Endothelial cell of umbilical vein (primary cell): ENCODE results near the gene RDH13. TPM values are rescaled to one million over a fixed set of nuclear protein-coding genes. Genes with fewer than 3 reads are reported as not detected.

Source experiments
- BruUV-seq: library from RNA; stranded (reverse); fragments of 400-500 nt; replicated peaks from 2 replicates; lab custom pipeline; 2021; lab: Mats Ljungman, UMichigan
- CTCF ChIA-PET: fragments of 300-600, 350-600 bp; sonication (Branson Sonifier 250); formaldehyde crosslinking; loops from one replicate; lab custom pipeline; 2021; ENCODE audit warnings: antibody characterized with exemption, inconsistent platforms; lab: Charles Lee
- POLR2A ChIA-PET: fragments of 300-600, 350-600 bp; sonication (Branson Sonifier 250); formaldehyde crosslinking; loops from one replicate; lab custom pipeline; 2021; ENCODE audit warnings: antibody characterized with exemption, inconsistent platforms; lab: Charles Lee
- DNase-seq: peaks from one replicate; pipeline ENCODE4 v3.0.0-alpha.2; 2011; ENCODE audit warnings: low read depth, low spot score
- FAIRE-seq: peaks from 2 replicates; lab custom pipeline; 2011; peaks lifted over from hg19 to GRCh38; lab: Jason Lieb, UNC
- H2AFZ ChIP-seq: 2 replicates; pipeline ENCODE4 v1.6.0; 2012; ENCODE audit warnings: low read depth, low read length, control low read depth, inconsistent platforms
- H3K27ac ChIP-seq: 2 replicates; pipeline ENCODE4 v1.5.1; 2011; ENCODE audit warnings: low read depth, mild to moderate bottlenecking, control low read depth, low read length, moderate library complexity; ENCODE audit not compliant: insufficient read depth
- H3K27me3 ChIP-seq, 2 experiments: 2 replicates each; pipeline versions ENCODE4 v1.6.0 to v1.6.1; 2011; ENCODE audit warnings: low read length in 2 of 2, mixed read lengths in 1 of 2; ENCODE audit not compliant: control insufficient read depth in 2 of 2, insufficient read depth in 2 of 2
- H3K36me3 ChIP-seq, 2 experiments: 2 replicates in 1 of 2; 3 replicates in 1 of 2; pipeline ENCODE4 v1.5.1; 2011; ENCODE audit warnings: low read length in 2 of 2, mild to moderate bottlenecking in 1 of 2, moderate library complexity in 1 of 2; ENCODE audit not compliant: control insufficient read depth in 2 of 2, insufficient read depth in 2 of 2; ENCODE audit errors: extremely low read depth in 1 of 2
- H3K4me1 ChIP-seq: 3 replicates; pipeline ENCODE4 v1.5.1; 2011; ENCODE audit warnings: mild to moderate bottlenecking, low read length; ENCODE audit not compliant: control insufficient read depth, insufficient read depth; ENCODE audit errors: extremely low read depth
- H3K4me2 ChIP-seq: 2 replicates; pipeline ENCODE4 v1.6.1; 2011; ENCODE audit warnings: low read length, control low read depth, mixed read lengths; ENCODE audit not compliant: insufficient read depth
- H3K4me3 ChIP-seq, 3 experiments: fragments of 200-600 bp in 1 of 3; sonication (generic), shearing (Covaris generic) in 1 of 3; replicated peaks in 1 of 3; 2 replicates each; pipeline ENCODE4 v1.5.1; 2011 to 2016; ENCODE audit warnings: control low read depth in 3 of 3, low read length in 3 of 3, mild to moderate bottlenecking in 2 of 3, inconsistent platforms in 1 of 3, low read depth in 1 of 3, moderate library complexity in 1 of 3; ENCODE audit not compliant: insufficient read depth in 1 of 3
- H3K79me2 ChIP-seq: 2 replicates; pipeline ENCODE4 v1.6.0; 2012; ENCODE audit warnings: low read length, inconsistent platforms; ENCODE audit not compliant: control insufficient read depth, insufficient read depth
- H3K9ac ChIP-seq: replicated peaks from 2 replicates; pipeline ENCODE3; 2011; ENCODE audit warnings: low read length, control low read depth; ENCODE audit not compliant: insufficient read depth; ENCODE audit errors: extremely low read depth
- H3K9me1 ChIP-seq: replicated peaks from 3 replicates; pipeline ENCODE4 v1.6.0; 2011; ENCODE audit warnings: mild to moderate bottlenecking, low read length; ENCODE audit not compliant: control insufficient read depth, insufficient read depth; ENCODE audit errors: extremely low read depth
- H3K9me3 ChIP-seq: replicated peaks from 2 replicates; pipeline ENCODE4 v1.5.1; 2012; ENCODE audit warnings: low read length, inconsistent platforms; ENCODE audit not compliant: control insufficient read depth, insufficient read depth
- H4K20me1 ChIP-seq: replicated peaks from 2 replicates; pipeline ENCODE3; 2011; ENCODE audit warnings: mild to moderate bottlenecking, low read length; ENCODE audit not compliant: control insufficient read depth, insufficient read depth; ENCODE audit errors: extremely low read depth
- CTCF ChIP-seq, 2 donors: IDR thresholded peaks; 1 replicate in 1 of 2; 2 replicates in 1 of 2; pipeline ENCODE4 v1.5.1; 2011; ENCODE audit warnings: low read length in 2 of 2, mild to moderate bottlenecking in 2 of 2, moderate library complexity in 2 of 2, control low read depth in 1 of 2, inconsistent platforms in 1 of 2, low read depth in 1 of 2; ENCODE audit not compliant: insufficient read depth in 1 of 2; ENCODE audit errors: extremely low read depth in 1 of 2
- FOS ChIP-seq: IDR thresholded peaks from 2 replicates; pipeline ENCODE4 v1.6.1; 2011; ENCODE audit warnings: mild to moderate bottlenecking, low read length, moderate library complexity, borderline replicate concordance; ENCODE audit not compliant: insufficient read depth
- MYC ChIP-seq: IDR thresholded peaks from one replicate; pipeline ENCODE4 v1.6.1; 2011; ENCODE audit warnings: mild to moderate bottlenecking, low read depth, low read length
- POLR2A ChIP-seq: IDR thresholded peaks from 2 replicates; pipeline ENCODE4 v1.6.1; 2012; ENCODE audit warnings: low read depth, mild to moderate bottlenecking, control low read depth, low read length
- POLR2AphosphoS5 ChIP-seq: IDR thresholded peaks from 2 replicates; pipeline ENCODE4 v1.6.1; 2012; ENCODE audit warnings: low read depth, mild to moderate bottlenecking, control low read depth, low read length, moderate library complexity; ENCODE audit not compliant: insufficient read depth
- dilution Hi-C: fragments of 300-500 bp; cut with MboI; formaldehyde crosslinking; loops from one replicate; pipeline ENCODE4 v1.15.0; 2019; ENCODE audit warnings: low sequenced_read_pairs; ENCODE audit not compliant: extremely low pct_ligation_motif_present
- intact Hi-C: fragments of 100-400 bp; cut with micrococcal nuclease; formaldehyde crosslinking; loops from one replicate; pipeline ENCODE4 v1.10.0; 2022
- polyA plus RNA-seq, 4 experiments: library from polyadenylated mRNA; depleted of rRNA in 3 of 4; stranded (reverse) in 3 of 4; unstranded in 1 of 4; fragments of >200 nt; gene quantifications; 2 replicates each; pipeline versions ENCODE4 v1.2.1 to v1.2.3, GENCODE V29; 2011 to 2012; ENCODE audit warnings: missing spikeins in 1 of 4
- total RNA-seq: library from RNA; stranded (reverse); gene quantifications from 2 replicates; pipeline ENCODE4 v1.2.3, GENCODE V29; 2021
- TF ChIP-seq, protein P1 (sequence below): IDR thresholded peaks from 2 replicates; pipeline ENCODE4 v1.6.1; 2011; ENCODE audit not compliant: insufficient read depth, insufficient read length

The RDH13 gene
- total and polyA plus RNA-seq, 2 donors (not counting 3 experiments of a cell fraction or from before 2014, with no cell fraction given), result 8.7 to 19.6 TPM

DNA sequence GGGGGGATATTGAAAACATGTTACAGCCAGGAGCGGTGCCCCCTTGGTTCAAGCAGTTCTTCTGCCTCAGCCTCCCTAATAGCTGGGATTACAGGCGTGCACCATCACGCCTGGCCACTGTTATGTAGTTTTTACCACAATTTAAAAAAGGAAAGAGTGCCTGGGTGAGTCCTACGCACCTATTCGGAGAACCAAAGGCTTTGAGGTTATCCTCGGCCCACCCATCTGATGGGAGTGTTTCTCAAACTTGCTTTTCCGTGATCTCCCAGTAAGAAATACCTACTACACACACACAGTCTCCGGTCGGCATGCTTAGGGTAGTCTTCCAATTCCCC, 20.6 kb downstream of the RDH13 start:
- no TSS peak for BruUV-seq
- H3K4me2 ChIP-seq, result peak overlapping the region; percentile 34
- no peak for TF ChIP-seq MYC
- TF ChIP-seq, protein P1, sequence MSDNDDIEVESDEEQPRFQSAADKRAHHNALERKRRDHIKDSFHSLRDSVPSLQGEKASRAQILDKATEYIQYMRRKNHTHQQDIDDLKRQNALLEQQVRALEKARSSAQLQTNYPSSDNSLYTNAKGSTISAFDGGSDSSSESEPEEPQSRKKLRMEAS, result no peak
- no peak for TF ChIP-seq POLR2A
- no peak for TF ChIP-seq FOS
- no peak for TF ChIP-seq POLR2AphosphoS5
- no peak for TF ChIP-seq CTCF (IDR thresholded peaks at IDR 0.05; ENCODE audit: extremely low read depth in 1 of 2, insufficient read depth in 1 of 2, low read depth in 1 of 2, low read length in 2 of 2)
- intact Hi-C loops (no loop called here), dilution Hi-C loops (no loop called here)
- H3K27me3 ChIP-seq, result no peaks in the 10 kb centered on the region
- FAIRE-seq (no peak), DNase-seq (no peak)
- H3K36me3 ChIP-seq, result peaks cover 3 to 11% of the 10 kb centered on the region in 2 experiments
- no peaks in the 10 kb centered on the region for H3K79me2 ChIP-seq
- no peaks in the 10 kb centered on the region for H3K9me3 ChIP-seq
- H2AFZ ChIP-seq, result no peak overlapping the region
- CTCF ChIA-PET, result interaction anchor here (1.6 kb wide), 1 partner anchor 13 kb away, joined by 3 read pairs; no protein-coding TSS in a partner anchor
- no peak overlapping the region for H3K4me3 ChIP-seq
- H3K9me1 ChIP-seq, result no peaks in the 10 kb centered on the region
- peak overlapping the region; percentile 55 for H3K27ac ChIP-seq
- no peaks in the 10 kb centered on the region for H4K20me1 ChIP-seq
- POLR2A ChIA-PET, result no interaction called here
- no peak overlapping the region for H3K9ac ChIP-seq
- peaks cover 19% of the 10 kb centered on the region for H3K4me1 ChIP-seq
